Effector memory CD8-positive, alpha-beta T cell (primary cell): ENCODE results near the gene ANAPC15.
"Not testable (repeated sequence)": the region's sequence is repeated elsewhere in the genome, so short reads cannot be mapped to it uniquely, and the experiment has no call there.

Experiments
- ATAC-seq: fragments of 150-1000 bp; cut with Tn5 transposase; replicated peaks from 2 replicates; pipeline ENCODE4 v1.10.0; 2021; ENCODE audit warnings: mild to moderate bottlenecking, moderate library complexity
- DNase-seq, 3 experiments: peaks; one replicate each; pipeline ENCODE4 v3.0.0; 2021
- H3K27ac Mint-ChIP-seq, 2 donors: one replicate each; pipeline ENCODE4 v1.8.0; 2022; ENCODE audit warnings: mild to moderate bottlenecking in 2 of 2, mixed read lengths in 2 of 2, moderate library complexity in 2 of 2
- H3K27me3 Mint-ChIP-seq, 2 donors: one replicate each; pipeline ENCODE4 v1.8.0; 2022; ENCODE audit warnings: mixed read lengths in 2 of 2
- H3K36me3 Mint-ChIP-seq: one replicate; pipeline ENCODE4 v1.8.0; 2022; ENCODE audit warnings: mild to moderate bottlenecking, moderate library complexity, mixed read lengths; ENCODE audit not compliant: insufficient read depth
- H3K4me1 Mint-ChIP-seq, 2 donors: one replicate each; pipeline ENCODE4 v1.8.0; 2022; ENCODE audit warnings: low read depth in 2 of 2, mixed read lengths in 2 of 2
- H3K4me3 Mint-ChIP-seq, 2 donors: one replicate each; pipeline ENCODE4 v1.8.0; 2022; ENCODE audit warnings: mild to moderate bottlenecking in 2 of 2, mixed read lengths in 2 of 2, moderate library complexity in 2 of 2
- H3K9me3 Mint-ChIP-seq, 2 donors: one replicate each; pipeline ENCODE4 v1.8.0; 2022; ENCODE audit warnings: mixed read lengths in 2 of 2

The ANAPC15 gene

DNA sequence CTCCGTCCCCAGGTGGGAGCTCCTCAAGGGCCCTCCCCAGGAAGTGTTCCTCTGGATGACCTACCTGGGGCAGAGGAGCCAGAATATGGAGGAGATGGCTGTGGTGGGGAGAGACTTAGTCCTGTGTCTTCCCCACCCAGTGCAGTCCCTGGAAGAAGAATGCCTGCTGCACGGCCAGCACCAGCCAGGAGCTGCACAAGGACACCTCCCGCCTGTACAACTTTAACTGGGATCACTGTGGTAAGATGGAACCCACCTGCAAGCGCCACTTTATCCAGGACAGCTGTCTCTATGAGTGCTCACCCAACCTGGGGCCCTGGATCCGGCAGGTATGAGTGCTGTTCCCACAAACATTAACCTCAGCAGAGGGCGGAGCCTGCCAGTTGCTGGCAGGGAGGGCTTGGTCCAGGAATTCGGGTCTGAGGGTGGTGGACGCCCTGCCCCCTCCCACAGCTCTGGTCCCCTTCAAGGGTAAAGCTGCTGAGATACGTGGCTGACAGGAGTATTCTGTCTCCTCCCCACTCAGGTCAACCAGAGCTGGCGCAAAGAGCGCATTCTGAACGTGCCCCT lies 26.4 kb upstream of the ANAPC15 start:
- Mint-ChIP-seq H3K9me3 (no peaks in the 10 kb centered on the region), H3K4me1 (peaks cover 0 to under 1% of the 10 kb centered on the region in 2 donors), H3K27me3 (peaks cover 10 to 18% of the 10 kb centered on the region in 2 donors), H3K4me3 (no peak overlapping the region), H3K27ac (no peak overlapping the region), H3K36me3 (peaks cover 5% of the 10 kb centered on the region)
- DNase-seq (no peak), ATAC-seq (no peak)

DNA sequence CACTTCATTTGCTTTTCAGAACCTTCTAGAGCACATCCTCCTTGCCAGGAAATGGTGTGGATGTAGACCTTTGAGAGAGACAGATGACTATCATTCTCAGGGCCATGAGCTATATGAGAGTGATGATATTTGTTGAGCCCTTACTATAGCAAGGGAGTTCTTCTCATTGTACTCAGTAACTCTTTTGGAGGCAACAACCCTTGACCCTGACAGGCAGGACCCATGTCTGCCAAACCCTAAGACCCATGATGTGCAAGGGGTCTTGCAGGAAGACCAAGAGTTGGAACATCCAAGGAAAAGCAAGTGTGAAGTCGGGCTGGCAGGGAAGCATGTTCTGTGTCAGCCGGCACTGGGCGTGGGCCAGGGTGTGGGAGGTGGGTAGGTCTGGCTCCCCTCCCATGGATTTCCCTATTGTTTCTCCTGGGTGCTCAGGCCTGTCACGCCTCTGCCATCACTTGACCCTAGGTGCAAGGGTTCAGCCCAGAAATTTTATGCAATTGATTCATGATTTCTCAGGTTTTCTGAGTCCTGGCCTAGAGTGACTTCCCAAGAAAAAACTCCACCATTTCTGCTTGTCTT lies 24.3 kb upstream of the ANAPC15 start:
- H3K27me3 Mint-ChIP-seq: peaks cover 20 to 33% of the 10 kb centered on the region in 2 donors
- H3K9me3 Mint-ChIP-seq: no peaks in the 10 kb centered on the region
- H3K4me3 Mint-ChIP-seq: no peak overlapping the region
- H3K36me3 Mint-ChIP-seq: peaks cover 5% of the 10 kb centered on the region
- no peaks in the 10 kb centered on the region for H3K4me1 Mint-ChIP-seq
- no peak overlapping the region for H3K27ac Mint-ChIP-seq
- DNase-seq (no peak), ATAC-seq (no peak)

DNA sequence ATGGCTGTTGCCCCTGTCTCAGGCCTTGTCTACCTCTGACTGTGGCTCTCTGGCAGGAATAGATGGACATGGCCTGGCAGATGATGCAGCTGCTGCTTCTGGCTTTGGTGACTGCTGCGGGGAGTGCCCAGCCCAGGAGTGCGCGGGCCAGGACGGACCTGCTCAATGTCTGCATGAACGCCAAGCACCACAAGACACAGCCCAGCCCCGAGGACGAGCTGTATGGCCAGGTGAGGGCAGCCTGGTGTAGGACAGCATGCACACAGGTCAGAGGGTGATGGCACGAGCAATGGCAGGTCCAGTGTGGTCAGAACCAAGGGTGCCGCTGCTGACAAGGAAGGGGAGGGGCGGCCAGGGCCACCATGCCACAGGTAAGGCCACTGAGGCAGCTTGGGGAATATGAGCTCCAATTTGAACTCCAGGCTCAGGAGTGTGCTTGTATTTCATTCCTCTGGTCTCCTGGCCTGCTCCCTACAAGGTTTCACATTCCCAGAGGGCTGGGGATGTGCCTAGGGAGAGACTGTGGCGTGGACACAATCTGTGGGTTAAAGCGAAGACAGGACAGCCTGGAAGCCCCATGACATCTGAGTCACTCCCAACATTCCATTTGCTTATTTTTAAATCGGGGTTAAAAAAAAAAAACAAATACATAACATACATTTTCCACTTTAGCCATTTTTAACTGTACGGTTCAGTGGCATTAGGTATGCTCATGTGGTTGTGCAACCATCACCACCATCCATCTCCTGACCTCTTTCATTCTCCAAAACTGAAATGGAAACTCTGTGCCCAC lies 23.6 kb upstream of the ANAPC15 start:
- no peak overlapping the region for H3K27ac Mint-ChIP-seq
- H3K9me3 Mint-ChIP-seq: no peaks in the 10 kb centered on the region
- H3K4me1 Mint-ChIP-seq: no peaks in the 10 kb centered on the region
- ATAC-seq (no peak), DNase-seq (no peak)
- peaks cover 20 to 33% of the 10 kb centered on the region in 2 donors for H3K27me3 Mint-ChIP-seq
- peaks cover 5% of the 10 kb centered on the region for H3K36me3 Mint-ChIP-seq
- H3K4me3 Mint-ChIP-seq: no peak overlapping the region

DNA sequence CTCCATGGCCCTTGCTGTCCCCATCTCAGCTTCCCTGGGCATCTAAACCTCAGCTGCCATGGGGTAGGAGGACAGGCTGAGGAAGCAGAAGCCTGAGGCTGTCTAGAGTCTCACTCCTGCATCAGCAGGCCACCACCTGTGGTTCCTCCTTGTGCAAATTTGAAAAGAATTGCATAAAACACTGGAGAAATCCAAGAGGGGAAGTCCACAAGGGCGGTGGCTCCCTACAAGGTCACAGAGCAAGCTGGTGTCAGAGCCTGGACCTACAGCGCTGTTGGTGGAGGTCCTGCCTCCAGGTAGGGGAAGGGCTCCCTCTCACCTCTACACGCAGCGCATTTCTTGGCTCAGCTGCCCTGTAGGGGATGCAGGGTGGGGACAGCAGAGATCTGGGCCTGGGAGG lies 23.0 kb upstream of the ANAPC15 start, which contains the start of gene FOLR3:
Gene FOLR3, plus strand, starts transcription at position 253 of the 400 bp plus-strand sequence. CDS start 228 bp downstream, outside the sequence.
- not testable (repeated sequence) for H3K9me3 Mint-ChIP-seq, H3K27ac Mint-ChIP-seq, H3K36me3 Mint-ChIP-seq, H3K4me3 Mint-ChIP-seq, H3K4me1 Mint-ChIP-seq, ATAC-seq, DNase-seq
- H3K27me3 Mint-ChIP-seq: peaks cover 20 to 33% of the 10 kb centered on the region in 2 donors

DNA sequence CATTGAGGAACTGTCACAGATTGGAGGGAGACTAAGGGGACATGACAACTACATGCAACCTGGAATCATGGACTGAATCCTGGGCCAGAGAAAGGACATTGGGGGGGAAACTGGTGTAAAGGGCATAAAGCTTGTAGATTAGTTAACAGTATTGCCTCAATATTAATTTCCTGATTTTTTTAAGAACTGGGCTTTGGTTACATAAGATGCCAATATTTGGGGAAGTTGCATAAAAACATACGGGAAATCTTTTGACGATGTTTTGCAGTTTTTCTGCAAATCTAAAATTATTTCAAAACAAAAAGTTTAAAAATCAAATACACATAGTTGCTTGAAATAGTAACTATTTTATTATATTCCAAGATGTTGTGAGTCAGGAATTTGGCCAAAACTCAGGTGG lies 20.2 kb upstream of the ANAPC15 start:
- no peak for DNase-seq

DNA sequence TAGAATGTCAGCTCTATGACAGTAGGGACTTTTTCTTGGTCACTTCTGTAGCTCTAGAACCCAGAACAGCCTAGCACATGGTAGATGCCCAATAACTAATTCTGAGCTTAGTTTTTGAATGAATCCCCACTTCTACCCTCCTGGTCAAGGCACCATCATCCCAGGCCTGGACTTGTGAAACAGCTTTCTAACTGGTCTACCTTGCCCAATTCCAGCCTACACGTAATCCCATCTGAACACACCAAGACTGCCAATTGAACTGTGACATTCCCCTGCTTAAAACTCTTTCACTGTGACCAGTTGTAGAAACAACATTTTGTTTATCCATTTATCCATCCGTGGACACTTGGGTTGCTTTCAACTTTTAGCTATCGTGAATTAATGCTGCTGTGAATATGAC lies 16.9 kb upstream of the ANAPC15 start:
- DNase-seq (no peak), ATAC-seq (no peak)
- no peaks in the 10 kb centered on the region for H3K4me1 Mint-ChIP-seq
- H3K27ac Mint-ChIP-seq: no peak overlapping the region
- H3K27me3 Mint-ChIP-seq: peaks cover 20 to 24% of the 10 kb centered on the region in 2 donors
- peaks cover 0 to 6% of the 10 kb centered on the region in 2 donors for H3K9me3 Mint-ChIP-seq
- no peak overlapping the region for H3K4me3 Mint-ChIP-seq
- H3K36me3 Mint-ChIP-seq: no peaks in the 10 kb centered on the region

More for the DNA sequence above, 20.2 kb upstream of the ANAPC15 start:
- no peak overlapping the region for H3K4me3 Mint-ChIP-seq
- peaks cover 0 to 6% of the 10 kb centered on the region in 2 donors for H3K9me3 Mint-ChIP-seq
- H3K36me3 Mint-ChIP-seq: peaks cover 3% of the 10 kb centered on the region
- no peak for ATAC-seq
- H3K4me1 Mint-ChIP-seq: no peaks in the 10 kb centered on the region
- peaks cover 24 to 28% of the 10 kb centered on the region in 2 donors for H3K27me3 Mint-ChIP-seq
- no peak overlapping the region for H3K27ac Mint-ChIP-seq

DNA sequence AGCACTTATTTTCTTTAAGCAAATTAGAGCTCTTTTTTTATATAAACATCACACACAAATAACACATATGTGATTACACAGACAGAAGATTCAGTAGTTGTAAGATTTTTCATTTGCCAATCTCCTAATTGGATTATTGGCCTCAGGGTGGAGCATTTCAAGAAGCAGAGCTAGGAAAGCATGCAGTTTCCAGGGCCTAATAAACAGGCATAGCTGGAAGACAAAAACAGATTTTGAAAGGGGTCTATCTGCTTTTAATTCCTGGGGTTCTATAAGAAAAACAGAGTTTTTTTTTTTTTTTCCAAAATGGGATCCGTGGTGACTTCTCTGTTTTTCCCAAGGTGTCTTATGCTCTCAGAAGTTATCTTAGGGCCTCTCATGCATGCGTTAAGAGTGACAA lies 15.4 kb upstream of the ANAPC15 start:
- Mint-ChIP-seq H3K9me3 (peaks cover 0 to 6% of the 10 kb centered on the region in 2 donors), H3K27me3 (peaks cover 24 to 28% of the 10 kb centered on the region in 2 donors), H3K4me3 (no peak overlapping the region), H3K27ac (no peak overlapping the region), H3K4me1 (no peaks in the 10 kb centered on the region), H3K36me3 (no peaks in the 10 kb centered on the region)
- DNase-seq (no peak), ATAC-seq (no peak)

DNA sequence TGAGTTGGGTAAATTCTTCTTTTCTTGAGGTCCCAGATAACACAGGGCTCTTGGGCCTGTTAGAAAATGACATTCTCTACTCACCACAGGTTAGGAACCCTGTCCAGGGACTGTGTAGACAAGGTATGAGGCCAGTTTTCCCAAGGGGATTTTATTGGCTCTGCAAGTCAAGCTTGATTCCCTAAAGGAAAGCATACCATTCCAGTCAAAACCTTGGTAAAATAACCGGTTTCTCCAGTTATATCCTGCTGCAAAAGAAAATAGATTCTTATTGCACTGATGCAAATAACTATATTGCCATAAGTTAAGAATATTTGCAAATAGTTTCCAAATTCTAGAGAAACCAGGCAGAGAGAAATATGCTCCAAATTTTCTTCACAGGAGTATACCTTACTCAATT lies 13.5 kb upstream of the ANAPC15 start:
- no peaks in the 10 kb centered on the region for H3K4me1 Mint-ChIP-seq
- peaks cover 0 to 6% of the 10 kb centered on the region in 2 donors for H3K9me3 Mint-ChIP-seq
- H3K36me3 Mint-ChIP-seq: no peaks in the 10 kb centered on the region
- no peak for ATAC-seq
- DNase-seq: no peak
- H3K27me3 Mint-ChIP-seq: peaks cover 29 to 34% of the 10 kb centered on the region in 2 donors
- no peak overlapping the region for H3K27ac Mint-ChIP-seq
- H3K4me3 Mint-ChIP-seq: no peak overlapping the region

DNA sequence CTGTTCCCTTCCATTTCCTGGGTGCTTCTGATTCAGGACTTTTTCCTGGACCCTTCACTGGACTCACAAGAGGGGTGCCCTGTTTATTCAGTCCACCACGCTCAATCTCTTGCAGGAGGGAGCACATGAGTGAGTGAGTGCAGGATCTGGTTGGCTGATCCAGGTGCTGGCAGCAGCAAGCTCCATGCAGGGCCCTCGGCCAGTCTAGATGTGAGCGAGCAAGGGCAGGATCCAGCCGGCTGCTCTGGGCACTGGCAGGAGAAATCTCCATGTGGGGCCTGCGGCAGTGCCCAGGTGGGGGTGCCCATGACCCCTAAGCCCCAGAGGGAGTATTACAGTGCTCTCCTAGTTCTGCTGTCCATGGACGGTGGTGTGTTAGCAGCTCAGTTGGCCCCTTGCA lies 11.6 kb upstream of the ANAPC15 start:
- DNase-seq: no peak
- H3K27me3 Mint-ChIP-seq: peaks cover 27 to 44% of the 10 kb centered on the region in 2 donors
- ATAC-seq: no peak
- H3K27ac Mint-ChIP-seq: no peak overlapping the region
- no peaks in the 10 kb centered on the region for H3K4me1 Mint-ChIP-seq
- H3K36me3 Mint-ChIP-seq: no peaks in the 10 kb centered on the region
- H3K4me3 Mint-ChIP-seq: no peak overlapping the region
- H3K9me3 Mint-ChIP-seq: peaks cover 0 to 6% of the 10 kb centered on the region in 2 donors

DNA sequence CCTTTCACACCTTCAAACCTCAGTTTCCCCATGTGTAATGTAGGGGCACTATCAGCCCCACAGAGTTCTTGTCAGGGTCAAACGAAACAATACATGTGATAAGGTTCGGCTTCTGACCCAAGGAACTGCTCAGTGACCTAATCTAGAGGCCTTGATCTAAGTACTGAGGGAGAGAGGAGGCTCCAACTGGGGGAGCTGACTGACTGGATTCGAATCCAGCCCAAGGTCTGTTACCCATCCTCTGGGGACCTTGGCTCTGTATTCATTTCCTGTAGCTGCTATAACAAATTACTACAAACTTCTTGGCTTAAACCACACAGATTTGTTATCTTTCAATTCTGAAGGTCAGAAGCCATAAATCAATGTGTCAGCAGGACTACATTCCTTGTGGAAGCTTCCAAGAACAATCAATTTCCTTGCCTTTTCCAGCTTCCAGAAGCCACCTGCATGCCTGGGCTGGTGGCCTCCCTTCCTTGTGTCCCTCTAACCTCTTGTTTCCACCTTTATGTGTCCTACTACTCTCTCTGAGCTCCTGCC lies 10.7 kb upstream of the ANAPC15 start:
- DNase-seq (no peak), ATAC-seq (no peak)
- no peak overlapping the region for H3K4me3 Mint-ChIP-seq
- H3K36me3 Mint-ChIP-seq: no peaks in the 10 kb centered on the region
- peaks cover 19 to 52% of the 10 kb centered on the region in 2 donors for H3K27me3 Mint-ChIP-seq
- peaks cover 0 to 2% of the 10 kb centered on the region in 2 donors for H3K9me3 Mint-ChIP-seq
- no peaks in the 10 kb centered on the region for H3K4me1 Mint-ChIP-seq
- H3K27ac Mint-ChIP-seq: no peak overlapping the region

DNA sequence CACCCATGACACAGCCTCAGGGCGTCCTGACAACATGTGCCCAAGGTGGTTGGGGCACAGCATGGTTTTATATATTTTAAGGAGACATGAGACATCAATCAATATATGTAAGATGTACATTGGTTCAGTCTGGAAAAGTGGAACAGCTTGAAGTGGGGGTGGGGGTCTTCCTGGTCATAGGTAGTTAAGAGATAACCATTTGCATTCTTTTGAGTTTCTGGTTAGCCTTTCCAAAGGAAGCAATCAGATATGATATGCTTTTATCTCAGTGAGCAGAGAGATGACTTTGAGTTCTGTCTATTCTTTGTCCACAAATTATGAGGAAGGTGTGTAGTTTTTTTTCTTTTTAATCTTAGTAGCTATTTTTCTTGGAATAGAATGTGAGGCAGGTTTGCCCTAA lies 10.1 kb upstream of the ANAPC15 start:
- H3K27me3 Mint-ChIP-seq: peaks cover 19 to 56% of the 10 kb centered on the region in 2 donors
- no peaks in the 10 kb centered on the region for H3K4me1 Mint-ChIP-seq
- H3K9me3 Mint-ChIP-seq: no peaks in the 10 kb centered on the region
- DNase-seq (no peak), ATAC-seq (no peak)
- H3K36me3 Mint-ChIP-seq: no peaks in the 10 kb centered on the region
- no peak overlapping the region for H3K27ac Mint-ChIP-seq
- H3K4me3 Mint-ChIP-seq: no peak overlapping the region

DNA sequence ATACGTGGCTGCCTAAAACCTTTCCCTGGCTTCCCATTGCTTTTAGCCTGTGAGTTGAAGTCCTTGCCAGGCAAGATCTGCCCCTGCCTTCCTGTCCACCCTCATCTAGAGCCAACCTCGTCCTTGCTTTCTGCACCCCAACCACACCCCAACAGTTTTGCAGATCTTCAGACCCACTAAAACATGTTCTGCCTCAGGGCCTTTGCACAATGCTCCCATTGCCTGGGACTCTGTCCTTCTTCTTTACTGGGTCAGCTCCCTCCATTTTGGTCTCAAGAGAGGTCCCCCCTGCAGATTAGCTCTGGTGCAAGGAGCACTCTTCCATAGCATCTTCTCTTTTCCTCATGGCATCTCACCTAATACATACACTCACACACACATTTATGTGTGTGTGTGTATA lies 8.4 kb upstream of the ANAPC15 start:
- Mint-ChIP-seq H3K9me3 (no peaks in the 10 kb centered on the region), H3K27me3 (peaks cover 26 to 64% of the 10 kb centered on the region in 2 donors), H3K27ac (no peak overlapping the region), H3K4me3 (no peak overlapping the region), H3K4me1 (no peaks in the 10 kb centered on the region), H3K36me3 (no peaks in the 10 kb centered on the region)
- DNase-seq (no peak), ATAC-seq (no peak)

DNA sequence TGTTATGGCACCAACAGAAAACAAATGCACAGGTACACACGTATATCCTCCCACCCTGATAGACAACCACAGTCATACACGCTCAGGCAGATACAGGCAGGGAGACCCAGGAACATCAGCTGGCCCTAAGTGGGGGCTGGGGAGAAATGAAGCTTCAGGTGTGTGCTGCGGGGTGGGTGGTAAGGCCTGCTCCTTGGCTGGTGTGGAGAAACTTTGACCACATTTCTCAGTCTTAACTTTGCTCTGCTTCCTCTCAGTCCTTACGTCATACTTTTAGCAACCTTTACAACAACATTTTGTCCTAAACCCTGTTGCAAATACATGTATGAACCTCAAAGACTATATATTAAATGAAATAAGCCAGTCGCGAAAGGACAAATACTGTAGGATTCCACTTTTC lies 6.7 kb upstream of the ANAPC15 start:
- no peak for DNase-seq
- H3K27me3 Mint-ChIP-seq: peaks cover 23 to 59% of the 10 kb centered on the region in 2 donors
- no peak overlapping the region for H3K4me3 Mint-ChIP-seq
- no peaks in the 10 kb centered on the region for H3K4me1 Mint-ChIP-seq
- no peaks in the 10 kb centered on the region for H3K9me3 Mint-ChIP-seq
- ATAC-seq: no peak
- H3K27ac Mint-ChIP-seq: no peak overlapping the region
- H3K36me3 Mint-ChIP-seq: no peaks in the 10 kb centered on the region
